ENCODE data around the gene SMG6.

Gene SMG6

GRCh38 chr17:2137342-2138098 is 166.1 kb downstream of the SMG6 start:
- DNase-seq = no peak

- DNase-seq = no peak
Observed at GRCh38 chr17:2136241-2136640, 167.3 kb downstream of the SMG6 start.

GRCh38 chr17:2128011-2128410 is 175.6 kb downstream of the SMG6 start:
- DNase-seq = no peak

DNA sequence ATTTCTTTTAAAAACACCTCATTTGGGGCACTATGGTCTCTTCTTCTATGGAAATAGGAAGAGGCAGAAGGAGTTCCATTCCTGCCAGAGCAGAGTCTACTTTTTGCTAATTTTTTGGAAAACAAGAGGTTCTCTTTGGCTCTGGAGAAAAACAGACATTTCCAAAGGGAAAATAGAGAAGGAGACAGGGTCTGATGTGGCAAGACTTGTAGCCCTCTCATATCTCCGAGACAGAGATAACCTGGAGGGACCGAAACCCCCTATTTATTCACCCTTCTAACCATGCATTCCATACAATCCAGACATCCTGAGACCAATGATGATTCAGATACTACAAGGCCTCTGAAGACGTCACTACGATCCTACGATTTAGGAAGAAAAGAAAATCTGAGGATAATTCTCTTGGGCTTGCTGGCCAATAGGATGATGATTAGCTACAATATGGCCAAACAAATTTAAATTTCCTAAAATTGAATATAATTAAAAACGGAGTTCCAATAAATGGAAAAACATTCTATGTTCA is 178.5 kb downstream of the SMG6 start:
- no peak for DNase-seq

- no peak for DNase-seq
Observed at GRCh38 chr17:2124391-2124790, 179.2 kb downstream of the SMG6 start.

DNA sequence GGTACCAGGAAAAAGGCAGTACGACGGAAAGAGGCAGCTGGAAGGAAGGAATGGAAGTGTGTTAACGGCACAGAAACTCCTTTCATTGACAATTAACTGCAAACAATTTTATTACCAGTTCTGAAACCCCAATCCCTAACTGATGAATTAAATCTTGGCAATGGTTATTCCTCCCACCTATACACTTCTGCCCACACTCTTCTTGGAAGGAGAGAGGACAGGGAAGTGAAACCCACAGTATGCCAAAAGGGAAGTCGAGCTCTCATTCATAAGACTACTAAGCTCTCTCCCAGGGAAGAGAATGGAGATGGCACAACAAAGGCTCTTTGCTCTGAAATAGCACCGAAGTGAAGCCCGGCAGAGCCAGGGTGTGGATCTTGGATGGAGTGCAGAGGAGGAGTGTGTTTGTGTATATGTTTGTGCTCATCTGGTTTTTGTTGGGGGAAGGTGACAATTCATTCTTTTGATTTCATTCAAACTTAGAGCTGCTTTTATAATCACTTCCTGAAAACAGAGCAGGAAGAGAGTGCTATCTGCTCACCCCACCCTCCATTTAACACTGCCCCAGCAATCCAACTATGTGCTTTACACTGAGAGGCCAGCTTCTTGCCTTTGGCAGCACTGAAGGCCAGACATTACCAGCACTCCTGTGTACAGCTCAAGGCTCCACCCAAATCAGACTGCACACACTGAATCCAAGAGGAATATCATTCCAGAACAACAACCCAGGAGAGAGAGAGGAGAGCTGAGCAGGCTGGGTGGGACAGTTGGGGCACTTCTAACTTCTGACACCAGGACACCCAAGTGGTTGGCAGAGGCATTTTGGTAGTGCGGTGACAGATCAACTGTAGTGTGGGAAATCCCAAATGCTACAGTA is 180.0 kb downstream of the SMG6 start:
- DNase-seq = no peak

- DNase-seq = no peak
Observed at GRCh38 chr17:2122641-2123302, 180.8 kb downstream of the SMG6 start.

DNA sequence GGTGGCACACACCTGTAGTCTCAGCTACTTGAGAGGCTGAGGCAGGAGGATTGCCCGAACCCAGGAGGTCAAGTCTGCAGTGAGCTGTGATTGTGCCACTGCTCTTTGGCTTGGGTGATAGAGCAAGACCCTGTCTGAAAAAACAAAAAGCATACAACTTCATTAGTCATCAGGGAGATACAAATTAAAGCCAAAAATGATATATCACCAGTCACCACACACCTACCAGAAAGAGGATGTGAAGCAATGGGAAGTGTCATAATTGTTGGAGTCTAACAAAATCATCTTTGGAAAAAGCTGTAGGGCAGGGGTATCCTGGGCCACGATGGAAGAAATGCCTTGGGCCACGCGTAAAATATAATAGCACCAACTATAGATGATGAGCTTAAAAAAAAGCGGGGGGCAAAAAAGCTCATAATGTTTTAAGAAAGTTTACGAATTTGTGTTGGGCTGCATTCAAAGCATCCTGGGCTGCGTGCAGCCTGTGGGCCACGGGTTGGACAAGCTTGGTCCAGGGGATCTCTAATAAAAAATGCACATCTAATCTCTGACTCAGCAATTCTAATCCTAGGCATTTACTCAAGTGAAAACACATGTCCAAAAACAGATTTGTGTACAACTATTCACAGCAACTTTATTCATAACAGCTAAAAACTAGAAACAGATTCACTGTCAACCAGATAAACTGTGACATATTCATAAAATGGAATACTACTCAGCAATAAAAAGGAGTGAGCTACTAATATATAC is 182.8 kb downstream of the SMG6 start:
- no peak for DNase-seq

DNA sequence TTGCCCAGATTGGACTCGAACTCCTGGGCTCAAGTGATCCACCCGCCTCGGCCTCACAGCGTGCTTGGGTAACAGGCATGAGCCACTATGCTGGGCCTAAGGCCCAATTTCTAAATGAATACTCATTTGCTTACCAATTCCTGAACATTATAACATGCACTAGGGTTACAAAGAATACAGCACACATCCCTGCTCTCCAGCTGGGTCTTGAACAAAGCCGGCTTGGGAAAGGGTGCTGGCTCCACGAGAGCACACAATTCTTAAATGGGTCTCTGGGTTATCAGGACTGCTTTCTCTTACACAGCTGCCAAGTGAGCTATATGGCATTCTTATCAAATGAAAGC is 190.3 kb downstream of the SMG6 start:
- no peak for DNase-seq

- DNase-seq = no peak
Observed at GRCh38 chr17:2111691-2112090, 191.9 kb downstream of the SMG6 start.

DNA sequence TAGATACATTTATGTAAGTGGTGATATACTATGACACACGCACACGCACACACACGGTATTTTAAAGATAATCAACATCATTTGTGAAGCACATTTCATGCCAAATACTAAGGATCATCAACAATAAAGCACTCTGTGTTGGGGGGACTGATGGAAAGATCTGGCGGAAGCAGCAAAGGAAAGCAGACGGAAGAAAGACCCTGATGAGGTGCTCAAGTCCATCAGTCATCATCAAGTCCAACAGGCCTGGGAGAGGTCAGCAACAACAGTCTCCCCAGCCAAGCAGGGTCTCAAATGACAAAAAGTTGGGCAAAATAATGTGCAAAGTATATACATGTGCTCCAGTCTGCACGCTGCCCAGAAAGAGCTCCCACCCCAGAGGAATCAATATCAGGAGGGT is 193.1 kb downstream of the SMG6 start:
- DNase-seq = no peak

DNA sequence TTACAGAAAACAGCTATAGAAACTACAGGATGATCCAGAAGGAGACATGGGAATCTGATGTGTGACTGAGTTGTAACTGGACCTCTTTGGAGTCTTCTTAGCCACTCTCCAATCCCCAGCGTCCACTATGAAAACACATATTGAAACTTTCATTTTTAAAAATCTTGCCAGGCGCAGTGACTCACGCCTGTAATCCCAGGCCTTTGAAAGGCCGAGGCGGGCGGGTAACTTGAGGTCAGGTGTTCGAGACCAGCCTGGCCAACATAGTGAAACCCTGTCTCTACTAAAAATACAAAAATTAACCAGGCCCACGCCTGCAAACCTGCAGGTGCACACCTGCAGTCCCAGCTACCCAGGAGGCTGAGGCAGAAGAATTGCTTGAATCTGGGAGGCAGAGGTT is 195.4 kb downstream of the SMG6 start:
- DNase-seq = no peak

DNA sequence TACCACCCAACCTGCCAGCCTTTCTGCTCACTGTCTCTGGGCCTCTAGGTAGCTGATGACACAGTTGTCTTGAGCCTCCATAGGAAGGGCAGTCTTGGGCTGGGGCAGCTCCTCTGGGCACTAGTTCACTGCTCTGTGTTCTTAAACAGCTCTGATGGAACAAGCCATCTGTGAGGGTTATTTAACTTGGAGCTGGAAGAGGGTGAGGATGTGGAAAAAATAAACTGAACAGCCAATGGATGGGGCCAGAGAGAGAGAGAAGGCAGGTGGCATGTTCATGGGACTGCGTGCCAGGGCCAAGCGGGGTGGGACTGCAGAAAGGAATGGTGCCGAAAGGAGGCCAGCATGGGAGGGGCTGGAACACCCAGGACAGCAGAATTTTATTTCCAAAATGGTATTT is 196.1 kb downstream of the SMG6 start:
- no peak for DNase-seq

GRCh38 chr17:2107050-2107449 is 196.5 kb downstream of the SMG6 start:
- no peak for DNase-seq

DNA sequence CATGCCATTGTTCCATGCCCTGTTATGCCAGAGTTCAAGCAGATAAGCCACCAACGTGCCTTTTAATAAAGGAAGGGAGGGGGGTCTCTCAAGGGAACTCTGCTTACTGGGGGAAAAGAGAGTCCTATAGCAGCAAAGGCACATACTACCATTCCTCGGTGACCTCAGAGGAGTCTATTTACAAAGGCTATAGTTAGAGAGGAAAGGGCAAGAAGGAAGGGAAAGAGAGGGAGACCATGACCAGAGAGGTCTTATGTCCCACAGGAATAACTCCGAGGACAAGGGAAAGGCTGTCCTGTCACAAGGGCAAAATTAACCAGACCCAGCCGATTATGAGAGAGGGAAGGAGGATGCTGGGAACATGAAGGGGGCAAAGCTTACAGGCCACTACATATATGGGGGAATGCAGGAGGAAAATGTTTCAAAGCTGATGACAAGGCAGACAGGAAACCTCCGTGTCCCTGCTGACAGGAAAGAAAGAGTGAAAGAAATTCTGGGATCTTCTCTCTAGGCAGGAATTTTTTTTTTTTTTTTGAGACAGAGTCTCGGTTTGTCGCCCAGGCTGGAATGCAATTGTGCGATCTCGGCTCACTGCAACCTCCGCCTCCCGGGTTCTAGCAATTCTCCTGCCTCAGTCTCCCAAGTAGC is 197.2 kb downstream of the SMG6 start:
- DNase-seq = no peak

GRCh38 chr17:2105663-2106062 is 197.9 kb downstream of the SMG6 start:
- no peak for DNase-seq

- no peak for DNase-seq
Observed at GRCh38 chr17:2102931-2103809, 200.4 kb downstream of the SMG6 start.

DNA sequence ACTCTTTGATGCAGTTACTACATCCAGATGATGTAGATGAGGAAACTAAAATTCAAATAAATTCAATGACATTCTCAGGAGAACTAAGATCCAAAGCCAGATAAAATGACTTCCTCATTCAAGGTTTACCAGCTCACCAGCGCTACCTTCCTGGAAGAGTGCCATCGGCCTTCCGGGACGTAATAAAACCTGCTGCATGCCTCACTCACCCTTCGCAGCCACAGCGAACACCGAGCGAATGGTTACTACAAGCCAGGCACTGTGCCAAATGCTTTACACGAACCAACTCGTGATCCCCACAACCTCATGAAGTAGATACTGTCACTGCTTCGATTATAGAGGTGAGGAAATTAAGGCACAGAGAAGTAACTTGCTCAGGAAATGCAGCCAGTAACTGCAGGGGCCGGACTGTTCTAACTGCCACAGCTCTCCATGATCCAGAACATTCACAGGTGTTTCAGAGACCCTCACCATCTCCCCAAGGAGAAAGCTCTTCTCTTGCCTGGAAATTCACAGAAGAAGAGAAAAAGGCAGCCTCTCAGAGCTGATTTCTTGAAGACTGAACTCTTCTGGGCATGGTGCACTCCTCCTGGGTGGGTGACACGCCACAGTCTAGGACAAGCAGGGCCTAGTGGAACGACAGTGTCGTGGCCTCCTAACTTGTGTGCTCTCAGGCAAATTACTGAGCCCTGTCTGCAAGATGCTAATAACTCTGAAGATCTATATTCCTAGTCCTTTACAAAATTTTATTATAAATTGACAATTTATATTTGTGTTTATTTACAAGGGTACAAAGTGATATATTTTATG is 201.9 kb downstream of the SMG6 start:
- no peak for DNase-seq

- no peak for DNase-seq
Observed at GRCh38 chr17:2095536-2095910, 208.1 kb downstream of the SMG6 start.

DNA sequence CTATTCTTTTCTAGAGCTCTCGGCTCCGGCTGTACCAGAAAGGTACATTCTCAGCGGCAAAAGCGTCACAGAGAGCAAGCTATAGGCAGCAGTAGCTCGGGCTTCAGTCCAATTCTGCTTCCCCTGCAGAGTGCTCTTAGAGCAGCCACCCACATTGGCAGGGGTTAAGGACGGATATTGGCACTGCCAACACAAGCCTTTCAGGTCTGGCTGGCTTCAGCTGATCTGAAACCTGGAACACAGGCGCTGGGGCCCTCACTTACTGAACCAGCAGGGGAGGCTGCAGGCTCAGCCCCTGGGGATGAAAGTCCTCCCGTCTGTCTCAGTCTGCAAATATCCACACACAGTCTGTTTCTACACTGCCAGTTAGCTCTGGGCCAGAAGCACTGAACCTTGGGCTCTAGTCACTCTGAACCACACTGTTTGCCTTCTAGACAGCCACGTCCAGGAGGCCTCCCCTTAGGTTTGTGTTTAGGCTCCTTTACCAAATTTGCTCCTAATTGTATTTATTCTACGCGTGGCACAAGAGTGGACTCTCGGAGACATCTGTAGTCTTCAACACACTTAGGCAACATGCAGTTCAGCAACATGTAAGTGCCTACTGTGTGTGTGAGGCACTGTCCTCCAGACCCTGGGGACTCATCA is 208.6 kb downstream of the SMG6 start:
- DNase-seq = no peak
